ENCODE data around the gene TEX51. TPM values are rescaled to one million over a fixed set of nuclear protein-coding genes. Genes with fewer than 3 reads are reported as not detected.
A peak's percentile ranks its signal among the peaks of the same experiment; 100 is the strongest.

The TEX51 gene
- total RNA-seq: not detected
- polyA plus RNA-seq (ENCODE audit: insufficient read length in 2 of 2): not detected
- long read RNA-seq, donor 1: 0 reads
- long read RNA-seq, donor 2: 0 reads
- long read RNA-seq, donor 3: 0 reads
- long read RNA-seq, donor 4: 0 reads

DNA sequence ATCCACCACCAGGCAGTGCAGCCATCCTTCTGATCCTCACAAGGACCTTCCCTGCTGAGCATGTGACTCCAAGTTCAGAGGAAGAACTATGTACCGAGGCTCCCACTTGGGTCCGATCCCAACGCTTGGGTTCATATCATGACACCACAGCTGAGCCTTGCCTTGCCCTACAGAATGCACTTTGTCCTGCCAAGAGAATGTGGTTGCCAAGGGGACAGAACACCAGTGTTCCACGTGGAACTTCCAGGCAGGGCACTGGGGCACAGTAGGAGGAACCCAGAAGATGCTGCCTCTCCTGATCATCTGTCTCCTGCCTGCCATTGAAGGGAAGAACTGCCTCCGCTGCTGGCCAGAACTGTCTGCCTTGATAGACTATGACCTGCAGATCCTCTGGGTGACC is at the start of gene TEX51:
TSS of gene TEX51 (plus strand) at position 255 of the 400 bp plus-strand sequence. CDS start at position 284, 29 bp downstream.
- no peaks in the 10 kb centered on the region for H3K9me3 ChIP-seq (ENCODE audit: control insufficient read depth, insufficient read depth, low read length)
- 78% methylated on average over 5 of the region's 5 CpGs for WGBS (ENCODE audit: insufficient coverage)

DNA sequence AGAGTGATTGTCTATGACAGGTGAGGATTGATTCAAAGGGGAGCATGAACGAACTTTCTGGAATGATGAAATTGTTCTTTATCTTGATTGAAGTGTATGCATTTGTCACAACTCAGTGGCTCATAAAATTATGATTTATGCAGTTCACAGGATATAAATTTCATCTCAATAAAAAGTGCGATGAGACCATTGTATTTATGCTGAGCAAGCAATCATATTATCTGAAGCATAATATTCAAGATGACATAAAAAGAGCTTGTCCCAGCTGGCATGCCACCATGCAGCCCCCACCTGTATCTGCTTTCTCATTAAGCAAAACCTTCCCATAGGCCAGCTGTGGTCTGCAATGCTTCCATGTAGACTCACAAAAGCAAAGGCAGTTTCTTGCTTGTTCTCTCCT is 49.6 kb upstream of the TEX51 start:
- H3K36me3 ChIP-seq (ENCODE audit: control insufficient read depth, insufficient read depth, low read length): no peaks in the 10 kb centered on the region
- no peaks in the 10 kb centered on the region for H3K4me1 ChIP-seq (ENCODE audit: control insufficient read depth, insufficient read depth, low read length)
- H3K27me3 ChIP-seq (ENCODE audit: control insufficient read depth, insufficient read depth, low read length): no peaks in the 10 kb centered on the region
- peak in 1 of 6 donors; percentile 26 for DNase-seq (ENCODE audit: low read depth in 4 of 6, low spot score in 6 of 6)
- no peaks in the 10 kb centered on the region for H3K9me3 ChIP-seq (ENCODE audit: control insufficient read depth, insufficient read depth, low read length)
- WGBS (ENCODE audit: insufficient coverage): 100% methylated on average over 1 of the region's 2 CpGs
- H3K27ac ChIP-seq (ENCODE audit: low read depth, low read length): no peak overlapping the region
- no peak overlapping the region for H3K4me3 ChIP-seq (ENCODE audit: low read depth, low read length)

More for the DNA sequence above, at the start of gene TEX51:
- no peaks in the 10 kb centered on the region for H3K27me3 ChIP-seq (ENCODE audit: control insufficient read depth, insufficient read depth, low read length)
- no peak for DNase-seq (ENCODE audit: low read depth in 4 of 6, low spot score in 6 of 6)
- no peak within 1 kb of the TSS for H3K4me3 ChIP-seq (ENCODE audit: low read depth, low read length)
- H3K36me3 ChIP-seq (ENCODE audit: control insufficient read depth, insufficient read depth, low read length): no peaks in the 10 kb centered on the region
- H3K27ac ChIP-seq (ENCODE audit: low read depth, low read length): no peak within 1 kb of the TSS
- no peaks in the 10 kb centered on the region for H3K4me1 ChIP-seq (ENCODE audit: control insufficient read depth, insufficient read depth, low read length)

DNA sequence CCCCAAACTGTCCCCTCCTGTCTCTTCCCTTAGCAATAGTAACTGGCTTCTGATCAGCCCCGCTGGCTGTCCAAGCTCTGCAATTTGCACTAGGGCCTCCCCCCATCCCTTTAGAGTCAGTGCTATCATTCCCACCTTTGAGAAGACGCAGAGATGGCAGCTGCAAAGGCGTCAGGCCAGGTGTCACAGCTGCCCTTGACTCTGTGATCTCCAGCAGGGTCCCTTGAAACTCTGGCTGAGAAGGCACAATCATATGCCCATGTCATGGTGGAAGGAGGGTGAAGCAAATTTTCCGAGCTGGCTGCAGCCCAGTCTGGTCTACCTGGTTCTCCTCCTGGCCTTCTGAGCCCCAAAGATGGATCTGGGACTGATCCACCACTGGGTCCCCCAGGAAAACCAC is 49.2 kb upstream of the TEX51 start:
- H3K27me3 ChIP-seq (ENCODE audit: control insufficient read depth, insufficient read depth, low read length): no peaks in the 10 kb centered on the region
- WGBS (ENCODE audit: insufficient coverage): 87% methylated on average over 4 of the region's 4 CpGs
- H3K27ac ChIP-seq (ENCODE audit: low read depth, low read length): no peak overlapping the region
- H3K4me1 ChIP-seq (ENCODE audit: control insufficient read depth, insufficient read depth, low read length): no peaks in the 10 kb centered on the region
- H3K9me3 ChIP-seq (ENCODE audit: control insufficient read depth, insufficient read depth, low read length): no peaks in the 10 kb centered on the region
- H3K36me3 ChIP-seq (ENCODE audit: control insufficient read depth, insufficient read depth, low read length): no peaks in the 10 kb centered on the region
- no peak overlapping the region for H3K4me3 ChIP-seq (ENCODE audit: low read depth, low read length)
- DNase-seq (ENCODE audit: low read depth in 4 of 6, low spot score in 6 of 6): no peak

DNA sequence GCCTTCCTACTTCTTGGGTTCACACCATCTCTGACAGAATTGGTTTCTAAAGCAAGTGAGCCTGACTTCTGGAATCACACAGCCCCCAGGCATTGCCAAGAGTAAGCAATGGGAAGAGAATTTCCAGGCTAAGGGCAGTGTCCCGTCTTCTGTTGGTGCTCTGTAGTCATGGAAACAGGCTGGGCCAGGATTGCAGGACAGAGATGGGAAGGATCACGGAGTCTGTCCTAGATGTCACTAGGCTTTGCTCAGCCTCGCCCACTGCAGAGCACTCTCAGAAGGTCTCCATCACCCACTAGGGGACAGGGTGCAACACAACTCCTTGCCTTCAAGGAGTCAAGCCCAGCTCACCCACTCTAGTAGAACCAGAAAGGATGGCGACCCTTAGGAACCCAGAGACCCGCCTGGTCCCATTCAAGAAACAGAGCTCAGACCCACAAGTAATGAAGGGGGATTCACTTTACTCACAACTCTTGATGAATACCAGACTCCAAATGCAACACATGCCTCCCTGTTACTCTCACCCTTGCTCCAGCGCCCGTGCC is 48.6 kb upstream of the TEX51 start:
- Histone ChIP-seq H3K4me3 (ENCODE audit: low read depth, low read length) (no peak overlapping the region), H3K9me3 (ENCODE audit: control insufficient read depth, insufficient read depth, low read length) (no peaks in the 10 kb centered on the region), H3K27me3 (ENCODE audit: control insufficient read depth, insufficient read depth, low read length) (no peaks in the 10 kb centered on the region), H3K4me1 (ENCODE audit: control insufficient read depth, insufficient read depth, low read length) (no peaks in the 10 kb centered on the region), H3K36me3 (ENCODE audit: control insufficient read depth, insufficient read depth, low read length) (no peaks in the 10 kb centered on the region), H3K27ac (ENCODE audit: low read depth, low read length) (no peak overlapping the region)
- WGBS (ENCODE audit: insufficient coverage): 90% methylated on average over 7 of the region's 7 CpGs
- DNase-seq (ENCODE audit: low read depth in 4 of 6, low spot score in 6 of 6): no peak

DNA sequence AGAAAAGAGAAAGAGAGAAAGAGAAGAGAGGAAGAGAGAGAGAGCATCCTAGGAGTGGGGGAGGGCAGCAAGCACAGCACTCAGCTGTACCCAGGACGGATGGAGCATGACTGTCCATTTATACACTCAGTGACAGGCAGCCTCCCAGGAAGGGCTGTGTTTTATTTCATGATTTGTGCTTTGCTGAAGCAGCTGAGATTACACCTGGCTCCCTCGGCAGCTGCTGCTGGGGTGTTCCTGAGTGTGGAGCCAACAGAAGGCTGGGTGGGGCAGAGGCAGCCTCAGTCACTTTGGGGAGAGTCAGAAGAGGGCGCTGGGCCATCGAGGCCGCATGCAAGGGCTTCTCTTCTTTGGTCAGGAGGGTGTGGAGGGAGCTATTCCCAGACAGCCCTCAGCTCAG is 47.8 kb upstream of the TEX51 start:
- H3K27me3 ChIP-seq (ENCODE audit: control insufficient read depth, insufficient read depth, low read length): no peaks in the 10 kb centered on the region
- H3K4me1 ChIP-seq (ENCODE audit: control insufficient read depth, insufficient read depth, low read length): peaks cover 3% of the 10 kb centered on the region
- no peak overlapping the region for H3K27ac ChIP-seq (ENCODE audit: low read depth, low read length)
- DNase-seq (ENCODE audit: low read depth in 4 of 6, low spot score in 6 of 6): peak in 1 of 6 donors; percentile 33
- no peaks in the 10 kb centered on the region for H3K9me3 ChIP-seq (ENCODE audit: control insufficient read depth, insufficient read depth, low read length)
- WGBS (ENCODE audit: insufficient coverage): 75% methylated on average over 1 of the region's 5 CpGs
- H3K36me3 ChIP-seq (ENCODE audit: control insufficient read depth, insufficient read depth, low read length): no peaks in the 10 kb centered on the region
- no peak overlapping the region for H3K4me3 ChIP-seq (ENCODE audit: low read depth, low read length)

DNA sequence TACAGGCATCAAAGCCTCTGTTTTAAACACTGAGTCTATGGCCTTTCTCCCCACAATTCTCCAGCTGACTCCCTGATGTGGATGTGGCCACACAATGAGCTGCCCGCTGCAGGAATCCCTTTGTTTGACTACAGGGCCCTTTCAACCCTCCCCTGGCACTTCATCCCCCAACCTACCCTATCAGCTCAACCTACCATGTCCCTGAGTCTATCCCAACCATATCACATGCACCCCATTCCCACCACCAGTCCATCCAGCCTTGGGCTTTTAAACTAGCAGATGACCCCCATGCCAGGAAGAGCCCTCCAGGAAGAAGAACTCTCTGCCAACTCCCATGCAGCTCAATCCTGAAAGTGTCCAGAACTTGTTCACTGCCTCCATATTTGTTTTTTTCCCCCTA is 46.9 kb upstream of the TEX51 start:
- Histone ChIP-seq H3K36me3 (ENCODE audit: control insufficient read depth, insufficient read depth, low read length) (no peaks in the 10 kb centered on the region), H3K4me1 (ENCODE audit: control insufficient read depth, insufficient read depth, low read length) (peaks cover 3% of the 10 kb centered on the region), H3K4me3 (ENCODE audit: low read depth, low read length) (no peak overlapping the region), H3K27me3 (ENCODE audit: control insufficient read depth, insufficient read depth, low read length) (no peaks in the 10 kb centered on the region), H3K27ac (ENCODE audit: low read depth, low read length) (no peak overlapping the region), H3K9me3 (ENCODE audit: control insufficient read depth, insufficient read depth, low read length) (no peaks in the 10 kb centered on the region)
- WGBS (ENCODE audit: insufficient coverage): 75% methylated on average over 1 of the region's 1 CpG
- DNase-seq (ENCODE audit: low read depth in 4 of 6, low spot score in 6 of 6): no peak

DNA sequence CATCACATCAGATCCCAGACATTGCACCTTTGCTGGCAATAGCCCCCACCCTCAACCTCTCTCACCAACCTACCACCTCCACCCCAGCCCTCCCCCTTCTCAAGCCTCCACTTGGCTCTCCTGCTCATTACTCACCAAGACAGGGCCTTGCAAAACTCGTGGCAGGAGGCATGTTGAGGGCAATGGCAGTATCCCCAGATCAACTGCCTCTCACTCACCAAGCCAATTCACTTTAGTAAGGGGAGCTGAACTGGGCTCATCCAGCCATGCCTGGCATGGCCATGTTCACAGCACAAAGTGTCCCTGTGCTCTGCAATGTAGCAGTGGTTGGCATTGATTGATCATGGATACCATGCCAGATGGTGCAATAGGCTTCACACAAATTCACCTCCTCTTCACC is 46.3 kb upstream of the TEX51 start:
- Histone ChIP-seq H3K4me3 (ENCODE audit: low read depth, low read length) (no peak overlapping the region), H3K36me3 (ENCODE audit: control insufficient read depth, insufficient read depth, low read length) (no peaks in the 10 kb centered on the region), H3K27me3 (ENCODE audit: control insufficient read depth, insufficient read depth, low read length) (no peaks in the 10 kb centered on the region), H3K4me1 (ENCODE audit: control insufficient read depth, insufficient read depth, low read length) (peaks cover 3% of the 10 kb centered on the region), H3K9me3 (ENCODE audit: control insufficient read depth, insufficient read depth, low read length) (no peaks in the 10 kb centered on the region), H3K27ac (ENCODE audit: low read depth, low read length) (no peak overlapping the region)
- WGBS (ENCODE audit: insufficient coverage): no CpG with 5 or more reads among the region's 1 CpG
- no peak for DNase-seq (ENCODE audit: low read depth in 4 of 6, low spot score in 6 of 6)

DNA sequence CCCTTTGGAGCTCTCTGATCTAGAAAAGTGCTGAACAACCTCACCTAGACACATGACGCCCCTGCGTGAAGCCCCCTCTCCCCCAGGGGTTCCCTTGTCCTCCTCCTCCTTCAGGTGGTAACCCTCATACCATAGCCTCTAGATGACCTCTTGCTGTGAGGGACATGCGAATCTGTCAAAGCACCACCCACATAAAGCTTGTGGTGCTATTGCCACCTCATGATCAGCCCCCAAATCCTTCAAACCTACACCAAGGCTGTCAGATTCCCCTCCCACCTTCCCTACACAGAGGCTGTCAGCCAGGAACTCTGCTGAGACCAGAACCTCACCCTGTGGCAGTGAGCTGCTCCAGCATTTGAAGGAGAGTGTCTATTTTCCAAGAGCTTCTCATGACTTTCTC is 43.1 kb upstream of the TEX51 start:
- WGBS (ENCODE audit: insufficient coverage): 84% methylated on average over 3 of the region's 3 CpGs
- no peak overlapping the region for H3K27ac ChIP-seq (ENCODE audit: low read depth, low read length)
- H3K4me1 ChIP-seq (ENCODE audit: control insufficient read depth, insufficient read depth, low read length): peaks cover 3% of the 10 kb centered on the region
- H3K9me3 ChIP-seq (ENCODE audit: control insufficient read depth, insufficient read depth, low read length): no peaks in the 10 kb centered on the region
- no peaks in the 10 kb centered on the region for H3K36me3 ChIP-seq (ENCODE audit: control insufficient read depth, insufficient read depth, low read length)
- DNase-seq (ENCODE audit: low read depth in 4 of 6, low spot score in 6 of 6): no peak
- H3K27me3 ChIP-seq (ENCODE audit: control insufficient read depth, insufficient read depth, low read length): no peaks in the 10 kb centered on the region
- no peak overlapping the region for H3K4me3 ChIP-seq (ENCODE audit: low read depth, low read length)

DNA sequence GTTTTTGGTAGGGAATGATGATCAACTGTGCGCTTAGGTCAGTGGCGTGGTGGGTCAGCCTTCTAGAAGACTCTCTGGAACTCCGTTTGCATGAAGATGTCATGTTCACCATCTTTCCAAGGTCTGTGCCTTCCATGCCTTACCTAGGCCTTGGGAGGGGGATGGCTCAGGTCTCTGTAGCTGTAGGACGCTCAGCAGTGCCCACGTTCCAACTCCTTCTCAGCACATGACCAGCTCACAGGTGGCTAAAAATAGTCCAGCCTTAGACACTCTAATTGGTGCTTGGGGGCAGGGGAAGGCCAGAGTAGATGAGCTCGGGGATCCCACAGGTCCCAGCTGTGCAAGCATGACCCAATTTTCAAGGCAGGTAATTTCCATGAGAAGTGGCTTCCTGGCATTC is 42.3 kb upstream of the TEX51 start:
- Histone ChIP-seq H3K4me3 (ENCODE audit: low read depth, low read length) (no peak overlapping the region), H3K36me3 (ENCODE audit: control insufficient read depth, insufficient read depth, low read length) (no peaks in the 10 kb centered on the region), H3K9me3 (ENCODE audit: control insufficient read depth, insufficient read depth, low read length) (no peaks in the 10 kb centered on the region), H3K4me1 (ENCODE audit: control insufficient read depth, insufficient read depth, low read length) (peaks cover 3% of the 10 kb centered on the region), H3K27ac (ENCODE audit: low read depth, low read length) (no peak overlapping the region), H3K27me3 (ENCODE audit: control insufficient read depth, insufficient read depth, low read length) (no peaks in the 10 kb centered on the region)
- WGBS (ENCODE audit: insufficient coverage): 73% methylated on average over 6 of the region's 6 CpGs
- DNase-seq (ENCODE audit: low read depth in 4 of 6, low spot score in 6 of 6): peak in 1 of 6 donors; percentile 39

DNA sequence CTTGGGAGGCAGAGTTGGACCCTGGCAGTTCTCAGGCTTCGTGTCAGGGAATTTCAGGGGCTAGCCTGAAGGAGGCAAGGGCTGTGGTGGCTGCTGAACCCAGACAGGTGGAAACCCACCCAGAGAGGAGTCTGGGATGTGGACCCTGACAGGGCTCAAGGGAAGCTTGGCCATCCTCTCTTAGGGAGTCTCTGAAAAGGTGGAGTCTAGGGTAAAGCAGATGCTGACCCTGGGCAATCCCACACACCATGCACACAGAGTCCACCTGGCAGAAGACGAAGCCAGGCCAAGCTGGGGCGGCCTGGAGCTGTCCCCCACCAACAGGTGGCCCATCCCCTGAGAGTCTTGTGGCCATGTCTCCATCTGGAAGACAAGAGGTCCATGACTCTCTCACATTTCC is 41.2 kb upstream of the TEX51 start:
- no peak overlapping the region for H3K27ac ChIP-seq (ENCODE audit: low read depth, low read length)
- H3K9me3 ChIP-seq (ENCODE audit: control insufficient read depth, insufficient read depth, low read length): no peaks in the 10 kb centered on the region
- no peaks in the 10 kb centered on the region for H3K36me3 ChIP-seq (ENCODE audit: control insufficient read depth, insufficient read depth, low read length)
- H3K27me3 ChIP-seq (ENCODE audit: control insufficient read depth, insufficient read depth, low read length): no peaks in the 10 kb centered on the region
- 89% methylated on average over 3 of the region's 3 CpGs for WGBS (ENCODE audit: insufficient coverage)
- DNase-seq (ENCODE audit: low read depth in 4 of 6, low spot score in 6 of 6): no peak
- peaks cover 3% of the 10 kb centered on the region for H3K4me1 ChIP-seq (ENCODE audit: control insufficient read depth, insufficient read depth, low read length)
- no peak overlapping the region for H3K4me3 ChIP-seq (ENCODE audit: low read depth, low read length)
